K562 (cell line): ENCODE measurements around the gene ABCA1. TPM values are rescaled to one million over a fixed set of nuclear protein-coding genes. Genes with fewer than 3 reads are reported as not detected.

Source experiments
- ATAC-seq: fragments of 200-7000 bp; cut with Tn5 transposase; 3 replicates; pipeline ENCODE4 v1.9.1; 2020; ENCODE audit warnings: moderate library complexity
- BruUV-seq: library from RNA; stranded (reverse); fragments of 400-500 nt; replicated peaks from 2 replicates; lab custom pipeline; 2021; lab: Mats Ljungman, UMichigan
- CTCF ChIA-PET: fragments of 300-600 bp; formaldehyde crosslinking; extraction: SDS; loops from one replicate; lab custom pipeline; 2021; ENCODE audit warnings: low intra/inter-chr PET ratio; lab: Yijun Ruan, JAX
- POLR2A ChIA-PET: fragments of 300-600, 350-650 bp; sonication (Branson Sonifier 250); formaldehyde crosslinking; extraction: SDS; loops from one replicate; lab custom pipeline; 2021; ENCODE audit warnings: antibody characterized with exemption, inconsistent platforms; lab: Yijun Ruan, JAX
- DNase-seq, 4 experiments: peaks; one replicate each; pipeline versions ENCODE4 v3.0.0 to v3.0.0-alpha.2; 2011 to 2018; ENCODE audit warnings: low spot score in 3 of 4, mixed read lengths in 3 of 4; ENCODE audit errors: extremely low read depth in 1 of 4
- FAIRE-seq: peaks from 2 replicates; lab custom pipeline; 2011; peaks lifted over from hg19 to GRCh38; lab: Jason Lieb, UNC
- H2AFZ ChIP-seq: 2 replicates; pipeline ENCODE4 v1.6.0; 2011; ENCODE audit warnings: low read depth, low read length, control low read depth, inconsistent platforms
- H3K27ac ChIP-seq: fragments of 200-600 bp; 3 replicates; pipeline ENCODE4 v1.8.0; 2011; ENCODE audit warnings: low read depth, mild to moderate bottlenecking, control low read depth, inconsistent platforms, low read length, moderate library complexity, mixed read lengths; ENCODE audit errors: extremely low read depth
- H3K27me3 ChIP-seq, 2 experiments: fragments of 300-600 bp in 1 of 2; 2 replicates in 1 of 2; 3 replicates in 1 of 2; pipeline versions ENCODE4 v1.6.0 to v1.8.0; 2011; ENCODE audit warnings: inconsistent platforms in 2 of 2, low read length in 2 of 2, mild to moderate bottlenecking in 1 of 2, mixed read lengths in 1 of 2, moderate library complexity in 1 of 2; ENCODE audit not compliant: control insufficient read depth in 2 of 2, insufficient read depth in 2 of 2
- H3K36me3 ChIP-seq: fragments of 300-600 bp; 3 replicates; pipeline ENCODE4 v1.8.0; 2011; ENCODE audit warnings: mild to moderate bottlenecking, low read length, inconsistent platforms; ENCODE audit not compliant: control insufficient read depth, insufficient read depth
- H3K4me1 ChIP-seq, 2 experiments: fragments of 200-600 bp in 1 of 2; replicated peaks in 1 of 2; 2 replicates in 1 of 2; 3 replicates in 1 of 2; pipeline versions ENCODE4 v1.5.1 to v1.8.0; 2011; ENCODE audit warnings: inconsistent platforms in 2 of 2, low read length in 2 of 2, mild to moderate bottlenecking in 1 of 2, mixed read lengths in 1 of 2, moderate library complexity in 1 of 2; ENCODE audit not compliant: control insufficient read depth in 2 of 2, insufficient read depth in 2 of 2
- H3K4me2 ChIP-seq: 2 replicates; pipeline ENCODE4 v1.6.1; 2011; ENCODE audit warnings: low read length, control low read depth, inconsistent platforms, mixed read lengths; ENCODE audit not compliant: insufficient read depth
- H3K4me3 ChIP-seq: fragments of 200-600 bp; sonication (generic), shearing (Covaris generic); 2 replicates; pipeline ENCODE4 v1.5.1; 2016; ENCODE audit warnings: control low read depth, inconsistent platforms
- H3K79me2 ChIP-seq: fragments of 200-600 bp; 3 replicates; pipeline ENCODE4 v1.8.0; 2011; ENCODE audit warnings: low read length, inconsistent platforms; ENCODE audit not compliant: control insufficient read depth, insufficient read depth
- H3K9ac ChIP-seq, 2 experiments: 2 replicates each; pipeline versions ENCODE4 v1.6.0 to v1.6.1; 2011; ENCODE audit warnings: low read depth in 2 of 2, low read length in 2 of 2, control low read depth in 1 of 2, inconsistent platforms in 1 of 2, mild to moderate bottlenecking in 1 of 2, mixed read lengths in 1 of 2; ENCODE audit not compliant: insufficient read depth in 1 of 2
- H3K9me1 ChIP-seq: one replicate; pipeline ENCODE4 v1.6.0; 2011; ENCODE audit warnings: inconsistent platforms, mild to moderate bottlenecking, low read length, moderate library complexity; ENCODE audit not compliant: control insufficient read depth, insufficient read depth
- H3K9me3 ChIP-seq: replicated peaks from 2 replicates; pipeline ENCODE4 v1.5.1; 2011; ENCODE audit warnings: low read depth, low read length, inconsistent platforms; ENCODE audit not compliant: control insufficient read depth, insufficient read depth
- H4K20me1 ChIP-seq: replicated peaks from 2 replicates; pipeline ENCODE4 v1.6.1; 2011; ENCODE audit warnings: low read length, inconsistent platforms, mixed read lengths; ENCODE audit not compliant: control insufficient read depth, insufficient read depth
- CBX2 ChIP-seq: fragments of 200-600 bp; sonication (generic); IDR thresholded peaks from one replicate; pipeline ENCODE4 v1.6.1; 2012; ENCODE audit warnings: mild to moderate bottlenecking, low read length, inconsistent platforms; ENCODE audit not compliant: insufficient read depth, poor library complexity, severe bottlenecking
- MEF2A ChIP-seq: IDR thresholded peaks from 2 replicates; pipeline ENCODE4 v1.6.1; 2011; ENCODE audit warnings: low read depth, mild to moderate bottlenecking, low read length, moderate library complexity; ENCODE audit not compliant: control insufficient read depth
- MTA1 ChIP-seq: fragments of 450-650 bp; IDR thresholded peaks from 2 replicates; pipeline ENCODE4 v1.6.1; 2017; ENCODE audit warnings: borderline replicate concordance
- POLR2B ChIP-seq: fragments of 450-650 bp; IDR thresholded peaks from 2 replicates; pipeline ENCODE4 v1.6.1; 2018; ENCODE audit warnings: low read depth; ENCODE audit not compliant: partially characterized antibody
- RAD21 ChIP-seq, 2 experiments: fragments of 250-450 bp in 1 of 2; fragments of 450-650 bp in 1 of 2; sonication (Bioruptor Pico) in 1 of 2; formaldehyde crosslinking in 1 of 2; IDR thresholded peaks in 1 of 2; conservative IDR thresholded peaks in 1 of 2; 2 replicates each; pipeline versions ENCODE4 v1.4.0 to v1.8.0; 2020 to 2022; ENCODE audit warnings: mild to moderate bottlenecking in 2 of 2, moderate library complexity in 1 of 2
- RBFOX2 ChIP-seq: fragments of 200-400 bp; formaldehyde crosslinking; IDR thresholded peaks from 2 replicates; pipeline ENCODE4 v1.6.1; 2017; ENCODE audit warnings: low read depth, mild to moderate bottlenecking, low read length, moderate library complexity
- RFX5 ChIP-seq: IDR thresholded peaks from 2 replicates; pipeline ENCODE4 v1.6.1; 2011; ENCODE audit warnings: low read depth, mild to moderate bottlenecking, improper control_type of control experiment, low read length
- ZFPM2 ChIP-seq: fragments of 250-450 bp; sonication (Bioruptor Pico); IDR thresholded peaks from 2 replicates; pipeline ENCODE4 v1.5.1; 2022; ENCODE audit warnings: mild to moderate bottlenecking
- WGBS: fragments of 100-300 bp; shearing (Covaris generic); methylation state at CpG from one replicate; pipeline ENCODE4 v1.1.6; 2016; ENCODE audit warnings: low coverage, mixed read lengths; ENCODE audit not compliant: insufficient coverage; ENCODE audit errors: missing lambda C conversion rate; 5-methylcytosine and 5-hydroxymethylcytosine counted together
- in situ Hi-C: fragments of 300-500 bp; cut with MboI; formaldehyde crosslinking; loops from 4 replicates; pipeline ENCODE4 v1.15.0; 2018; ENCODE audit warnings: inconsistent platforms, mixed read lengths
- intact Hi-C: fragments of 100-400 bp; cut with micrococcal nuclease; formaldehyde crosslinking; loops from 2 replicates; pipeline ENCODE4 v1.14.2; 2022
- polyA plus RNA-seq, 8 experiments: library from polyadenylated mRNA; depleted of rRNA in 4 of 8; stranded (reverse) in 5 of 8; unstranded in 3 of 8; fragments of >200 nt; fragmentation: Nextera tagmentation in 2 of 8; fragmentation: Illumina TruSeq in 1 of 8; extraction: Ambion mirVana in 2 of 8; extraction: Trizol in 1 of 8; gene quantifications; 2 replicates each; pipeline versions ENCODE4 v1.2.1 to v1.2.3, GENCODE V29; 2011 to 2014; ENCODE audit warnings: inconsistent platforms in 1 of 8, missing spikeins in 1 of 8
- total RNA-seq, 7 experiments: library from RNA; depleted of rRNA in 6 of 7; stranded (reverse); fragments of >200 nt in 6 of 7; fragmentation: Illumina TruSeq in 2 of 7; extraction: Trizol in 2 of 7; gene quantifications; 2 replicates each; pipeline versions ENCODE4 v1.2.1 to v1.2.3, GENCODE V29; 2011 to 2021; ENCODE audit warnings: low replicate concordance in 1 of 7
- TF ChIP-seq, protein P1 (sequence below): sonication (generic); formaldehyde crosslinking; IDR thresholded peaks from 2 replicates; pipeline ENCODE4 v1.8.1; 2023; ENCODE audit warnings: mild to moderate bottlenecking, missing genetic modification reagents
- TF ChIP-seq, protein P2 (sequence below): fragments of 450-650 bp; formaldehyde crosslinking; IDR thresholded peaks from 2 replicates; pipeline ENCODE4 v1.4.0; 2022; ENCODE audit warnings: missing genetic modification characterization

The ABCA1 gene
- total and polyA plus RNA-seq, 9 of the 15 experiments (the other 6 are each of a cell fraction or from before 2014, with no cell fraction given): under 0.01 to 0.18 (median 0.02) TPM; not detected in 5

DNA sequence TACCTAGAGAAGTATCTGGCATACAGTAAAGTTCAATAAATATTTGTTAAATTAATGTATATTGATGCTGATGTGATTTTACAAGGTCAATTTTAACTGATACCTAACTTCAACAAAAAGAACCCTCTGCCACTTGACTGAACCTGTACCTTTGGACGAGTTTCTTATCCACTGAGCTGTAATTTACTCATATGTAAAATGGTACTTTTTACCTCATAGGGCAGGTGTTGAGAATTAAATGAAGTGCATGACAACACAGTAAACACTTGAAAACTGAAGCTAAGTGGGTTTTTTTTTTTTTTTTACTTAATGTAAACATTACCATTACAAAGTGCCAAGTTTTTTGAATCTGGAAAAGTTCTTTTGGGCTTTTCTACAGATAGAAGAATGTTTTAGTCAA is 148.6 kb downstream of the ABCA1 start:
- Histone ChIP-seq H3K27ac (no peak overlapping the region), H3K27me3 (no peaks in the 10 kb centered on the region), H3K9me3 (no peaks in the 10 kb centered on the region), H3K36me3 (no peaks in the 10 kb centered on the region; the same call in 2 of the 3 replicates), H3K79me2 (no peaks in the 10 kb centered on the region), H3K4me1 (peaks cover 3 to 18% of the 10 kb centered on the region in 2 experiments), H4K20me1 (no peaks in the 10 kb centered on the region), H3K4me2 (no peak overlapping the region), H3K9ac (no peak overlapping the region), H3K4me3 (no peak overlapping the region), H3K9me1 (no peaks in the 10 kb centered on the region), H2AFZ (no peak overlapping the region)
- ATAC-seq (no peak), DNase-seq (no peak), FAIRE-seq (no peak)
- POLR2A ChIA-PET: no interaction called here
- in situ Hi-C loops (no loop called here), intact Hi-C loops (no loop called here)
- 17% methylated on average over 1 of the region's 1 CpG for WGBS
- TF ChIP-seq POLR2B: no peak
- no peak for TF ChIP-seq RAD21 (CRISPR knock-in tag; conservative IDR thresholded peaks at IDR 0.05 in 1 of 2, IDR thresholded peaks at IDR 0.05 in 1 of 2)
- CTCF ChIA-PET: no interaction called here
- BruUV-seq: no TSS peak

DNA sequence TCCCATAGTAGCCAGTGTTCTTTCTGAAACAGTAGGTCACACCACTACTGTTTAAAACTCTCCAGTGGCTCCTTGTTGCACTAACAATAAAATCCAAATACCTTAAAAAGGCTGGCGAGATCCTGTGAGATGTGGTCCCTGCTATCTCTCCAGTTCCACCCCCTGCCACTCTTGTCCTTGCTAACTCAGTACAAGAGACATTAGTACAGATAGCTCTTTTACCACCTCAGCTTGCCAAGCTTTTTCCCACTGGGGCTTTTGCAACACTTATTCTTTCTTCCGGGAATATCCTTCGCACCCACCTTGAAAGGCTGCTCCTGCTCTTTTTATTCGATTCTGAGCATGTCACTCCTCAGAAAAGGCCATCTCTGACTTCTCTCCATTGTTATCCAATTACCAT is 149.2 kb downstream of the ABCA1 start:
- no peak for ATAC-seq
- Histone ChIP-seq H3K27me3 (no peaks in the 10 kb centered on the region), H2AFZ (no peak overlapping the region), H3K4me1 (peaks cover 3 to 22% of the 10 kb centered on the region in 2 experiments), H3K79me2 (no peaks in the 10 kb centered on the region), H3K4me2 (no peak overlapping the region), H3K4me3 (no peak overlapping the region), H4K20me1 (no peaks in the 10 kb centered on the region), H3K9me1 (no peaks in the 10 kb centered on the region), H3K36me3 (no peaks in the 10 kb centered on the region; the same call in 2 of the 3 replicates), H3K9ac (no peak overlapping the region), H3K9me3 (no peaks in the 10 kb centered on the region), H3K27ac (no peak overlapping the region)
- ChIA-PET POLR2A (no interaction called here), CTCF (no interaction called here)
- no peak for DNase-seq
- FAIRE-seq: no peak
- WGBS: 45% methylated on average over 4 of the region's 4 CpGs
- intact Hi-C loops (no loop called here), in situ Hi-C loops (no loop called here)
- no TSS peak for BruUV-seq
- TF ChIP-seq, protein P1, sequence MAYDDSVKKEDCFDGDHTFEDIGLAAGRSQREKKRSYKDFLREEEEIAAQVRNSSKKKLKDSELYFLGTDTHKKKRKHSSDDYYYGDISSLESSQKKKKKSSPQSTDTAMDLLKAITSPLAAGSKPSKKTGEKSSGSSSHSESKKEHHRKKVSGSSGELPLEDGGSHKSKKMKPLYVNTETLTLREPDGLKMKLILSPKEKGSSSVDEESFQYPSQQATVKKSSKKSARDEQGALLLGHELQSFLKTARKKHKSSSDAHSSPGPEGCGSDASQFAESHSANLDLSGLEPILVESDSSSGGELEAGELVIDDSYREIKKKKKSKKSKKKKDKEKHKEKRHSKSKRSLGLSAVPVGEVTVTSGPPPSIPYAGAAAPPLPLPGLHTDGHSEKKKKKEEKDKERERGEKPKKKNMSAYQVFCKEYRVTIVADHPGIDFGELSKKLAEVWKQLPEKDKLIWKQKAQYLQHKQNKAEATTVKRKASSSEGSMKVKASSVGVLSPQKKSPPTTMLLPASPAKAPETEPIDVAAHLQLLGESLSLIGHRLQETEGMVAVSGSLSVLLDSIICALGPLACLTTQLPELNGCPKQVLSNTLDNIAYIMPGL: no peak
- TF ChIP-seq RBFOX2 (no peak), MEF2A (no peak), CBX2 (no peak), RFX5 (no peak), ZFPM2 (CRISPR knock-in tag) (no peak), MTA1 (no peak)
- TF ChIP-seq, protein P2, sequence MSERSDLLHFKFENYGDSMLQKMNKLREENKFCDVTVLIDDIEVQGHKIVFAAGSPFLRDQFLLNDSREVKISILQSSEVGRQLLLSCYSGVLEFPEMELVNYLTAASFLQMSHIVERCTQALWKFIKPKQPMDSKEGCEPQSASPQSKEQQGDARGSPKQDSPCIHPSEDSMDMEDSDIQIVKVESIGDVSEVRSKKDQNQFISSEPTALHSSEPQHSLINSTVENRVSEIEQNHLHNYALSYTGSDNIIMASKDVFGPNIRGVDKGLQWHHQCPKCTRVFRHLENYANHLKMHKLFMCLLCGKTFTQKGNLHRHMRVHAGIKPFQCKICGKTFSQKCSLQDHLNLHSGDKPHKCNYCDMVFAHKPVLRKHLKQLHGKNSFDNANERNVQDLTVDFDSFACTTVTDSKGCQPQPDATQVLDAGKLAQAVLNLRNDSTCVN (CRISPR knock-in tag): no peak
